ENCODE measurements around the gene SRRM2.
A peak's percentile ranks its signal among the peaks of the same experiment; 100 is the strongest.

GRCh38 chr16:2770057-2770951 is 17.9 kb downstream of the SRRM2 start:
- TF ChIP-seq, protein P1, sequence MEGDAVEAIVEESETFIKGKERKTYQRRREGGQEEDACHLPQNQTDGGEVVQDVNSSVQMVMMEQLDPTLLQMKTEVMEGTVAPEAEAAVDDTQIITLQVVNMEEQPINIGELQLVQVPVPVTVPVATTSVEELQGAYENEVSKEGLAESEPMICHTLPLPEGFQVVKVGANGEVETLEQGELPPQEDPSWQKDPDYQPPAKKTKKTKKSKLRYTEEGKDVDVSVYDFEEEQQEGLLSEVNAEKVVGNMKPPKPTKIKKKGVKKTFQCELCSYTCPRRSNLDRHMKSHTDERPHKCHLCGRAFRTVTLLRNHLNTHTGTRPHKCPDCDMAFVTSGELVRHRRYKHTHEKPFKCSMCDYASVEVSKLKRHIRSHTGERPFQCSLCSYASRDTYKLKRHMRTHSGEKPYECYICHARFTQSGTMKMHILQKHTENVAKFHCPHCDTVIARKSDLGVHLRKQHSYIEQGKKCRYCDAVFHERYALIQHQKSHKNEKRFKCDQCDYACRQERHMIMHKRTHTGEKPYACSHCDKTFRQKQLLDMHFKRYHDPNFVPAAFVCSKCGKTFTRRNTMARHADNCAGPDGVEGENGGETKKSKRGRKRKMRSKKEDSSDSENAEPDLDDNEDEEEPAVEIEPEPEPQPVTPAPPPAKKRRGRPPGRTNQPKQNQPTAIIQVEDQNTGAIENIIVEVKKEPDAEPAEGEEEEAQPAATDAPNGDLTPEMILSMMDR (IDR thresholded peaks at IDR 0.05): peak in 1 of 4 donors; percentile 6
- TF ChIP-seq POLR2A (IDR thresholded peaks at IDR 0.05): no peak
